ENCODE data around the gene KRTAP5-6. TPM values are rescaled to one million over a fixed set of nuclear protein-coding genes. Genes with fewer than 3 reads are reported as not detected.

The KRTAP5-6 gene
- total RNA-seq, 2 donors from 2014 or later, result not detected

DNA sequence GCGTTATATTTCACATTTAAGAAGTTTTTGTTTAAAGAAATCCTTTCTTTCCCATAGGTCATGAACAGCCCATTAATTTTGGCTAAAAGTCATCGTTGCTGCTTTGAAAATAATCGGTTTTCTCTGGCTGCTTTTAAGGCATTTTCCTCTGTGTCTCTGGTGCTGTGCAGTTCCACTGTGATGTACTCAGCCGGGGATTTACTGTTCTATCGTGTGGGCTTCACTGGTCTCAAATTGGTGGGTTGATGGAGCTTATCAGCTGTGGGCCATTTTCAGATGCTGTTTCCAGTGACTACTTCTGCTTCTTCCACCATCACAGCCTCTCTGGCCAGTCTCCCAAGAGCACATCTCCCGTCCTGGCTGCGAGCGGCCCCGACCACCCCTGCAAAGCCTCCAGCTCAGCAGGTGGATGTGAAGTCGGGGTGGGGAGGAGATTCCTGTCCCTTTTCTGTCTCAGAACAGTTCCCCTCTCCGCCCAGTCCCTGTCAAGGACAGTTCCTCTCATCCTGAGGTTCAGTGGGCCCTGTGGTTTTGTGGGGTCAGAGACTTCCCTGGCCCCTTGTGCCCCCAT is 33.1 kb downstream of the KRTAP5-6 start:
- Histone ChIP-seq H3K4me1 (replicated peaks) (no peaks in the 10 kb centered on the region), H3K27me3 (replicated peaks; ENCODE audit: insufficient read depth) (peaks cover 13% of the 10 kb centered on the region), H3K4me3 (no peak overlapping the region), H3K36me3 (no peaks in the 10 kb centered on the region), H3K27ac (no peak overlapping the region), H3K9me3 (no peaks in the 10 kb centered on the region)
- intact Hi-C loops (cut with DNase I), result no loop called here
- WGBS, result 59% methylated on average over 9 of the region's 11 CpGs
- TF ChIP-seq POLR2A (IDR thresholded peaks at IDR 0.05), result no peak
- TF ChIP-seq, protein P1, sequence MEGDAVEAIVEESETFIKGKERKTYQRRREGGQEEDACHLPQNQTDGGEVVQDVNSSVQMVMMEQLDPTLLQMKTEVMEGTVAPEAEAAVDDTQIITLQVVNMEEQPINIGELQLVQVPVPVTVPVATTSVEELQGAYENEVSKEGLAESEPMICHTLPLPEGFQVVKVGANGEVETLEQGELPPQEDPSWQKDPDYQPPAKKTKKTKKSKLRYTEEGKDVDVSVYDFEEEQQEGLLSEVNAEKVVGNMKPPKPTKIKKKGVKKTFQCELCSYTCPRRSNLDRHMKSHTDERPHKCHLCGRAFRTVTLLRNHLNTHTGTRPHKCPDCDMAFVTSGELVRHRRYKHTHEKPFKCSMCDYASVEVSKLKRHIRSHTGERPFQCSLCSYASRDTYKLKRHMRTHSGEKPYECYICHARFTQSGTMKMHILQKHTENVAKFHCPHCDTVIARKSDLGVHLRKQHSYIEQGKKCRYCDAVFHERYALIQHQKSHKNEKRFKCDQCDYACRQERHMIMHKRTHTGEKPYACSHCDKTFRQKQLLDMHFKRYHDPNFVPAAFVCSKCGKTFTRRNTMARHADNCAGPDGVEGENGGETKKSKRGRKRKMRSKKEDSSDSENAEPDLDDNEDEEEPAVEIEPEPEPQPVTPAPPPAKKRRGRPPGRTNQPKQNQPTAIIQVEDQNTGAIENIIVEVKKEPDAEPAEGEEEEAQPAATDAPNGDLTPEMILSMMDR (IDR thresholded peaks at IDR 0.05), result no peak
- no peak for DNase-seq (ENCODE audit: low spot score)

DNA sequence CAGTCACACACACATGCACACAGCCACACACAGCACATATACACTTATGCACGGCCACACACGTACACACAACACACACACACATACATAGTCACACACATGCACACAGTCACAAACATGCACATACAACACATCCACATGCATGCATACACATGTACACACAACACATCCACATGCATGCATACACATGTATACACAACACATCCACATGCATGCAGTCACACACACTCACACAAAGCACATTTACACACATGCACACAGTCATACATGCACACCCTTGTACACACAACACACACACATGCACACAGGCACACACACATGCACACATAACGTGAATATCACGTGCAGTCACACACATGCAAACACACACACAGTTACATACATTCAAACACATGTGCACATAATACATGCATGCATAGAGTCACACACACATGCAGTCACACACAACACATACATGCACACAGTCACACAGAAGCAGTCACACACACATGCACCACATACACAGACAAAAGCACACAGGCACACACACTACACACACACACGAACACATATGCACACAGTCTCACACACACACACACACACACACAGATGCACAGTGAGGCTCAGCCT is 34.6 kb downstream of the KRTAP5-6 start:
- Histone ChIP-seq H3K9me3 (no peaks in the 10 kb centered on the region), H3K27ac (no peak overlapping the region), H3K36me3 (no peaks in the 10 kb centered on the region), H3K4me1 (replicated peaks) (no peaks in the 10 kb centered on the region), H3K4me3 (no peak overlapping the region), H3K27me3 (replicated peaks; ENCODE audit: insufficient read depth) (peaks cover 13% of the 10 kb centered on the region)
- TF ChIP-seq POLR2A (IDR thresholded peaks at IDR 0.05), result no peak
- no peak for TF ChIP-seq POLR2AphosphoS5 (IDR thresholded peaks at IDR 0.05)
- TF ChIP-seq, protein P1 (IDR thresholded peaks at IDR 0.05), result no peak
- 88% methylated on average over 5 of the region's 5 CpGs for WGBS
- intact Hi-C loops (cut with DNase I), result no loop called here
- no peak for DNase-seq (ENCODE audit: low spot score)

- intact Hi-C loops (cut with DNase I), result no loop called here
- TF ChIP-seq POLR2A (IDR thresholded peaks at IDR 0.05), result no peak
- no peak for TF ChIP-seq POLR2AphosphoS5 (IDR thresholded peaks at IDR 0.05)
- TF ChIP-seq, protein P1 (IDR thresholded peaks at IDR 0.05), result no peak
Measured at GRCh38 chr11:1732418-1733008, 35.5 kb downstream of the KRTAP5-6 start.

DNA sequence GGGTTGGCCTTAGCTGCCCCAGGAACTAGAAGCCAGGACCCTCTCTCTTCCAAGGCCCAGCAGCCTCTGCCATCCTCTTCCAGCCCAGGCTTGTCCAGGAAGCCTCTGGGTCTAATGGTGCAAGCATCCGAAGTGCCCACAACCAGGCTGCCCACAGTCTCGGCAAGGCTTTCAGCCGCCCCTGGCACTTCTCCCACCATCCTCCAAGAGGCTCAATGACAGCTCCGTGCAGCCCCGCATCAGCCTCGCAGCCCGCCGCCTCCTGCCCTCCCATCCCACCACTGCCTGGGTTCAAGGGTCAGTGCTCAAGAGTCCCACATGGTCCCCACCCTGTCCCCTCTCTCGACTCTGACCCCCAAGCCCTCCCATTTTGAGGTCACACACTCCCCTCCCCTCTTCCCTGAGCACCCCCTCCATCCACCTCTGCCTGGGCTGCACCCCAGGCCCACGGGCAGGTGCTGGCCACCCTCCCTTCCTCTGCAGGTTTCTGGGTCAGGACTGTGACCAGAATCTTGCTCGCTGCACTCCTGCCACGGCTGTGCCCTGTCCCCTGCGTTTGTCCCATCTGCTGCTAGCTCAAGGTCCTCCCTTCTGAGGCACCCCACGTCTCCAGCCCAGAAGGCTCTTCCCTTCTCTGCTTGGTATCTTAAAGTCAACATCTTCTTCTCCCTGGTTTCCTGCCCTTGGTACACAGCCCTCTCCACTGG is 36.2 kb downstream of the KRTAP5-6 start:
- TF ChIP-seq, protein P1 (IDR thresholded peaks at IDR 0.05), result no peak
- TF ChIP-seq POLR2AphosphoS5 (IDR thresholded peaks at IDR 0.05), result no peak
- TF ChIP-seq POLR2A (IDR thresholded peaks at IDR 0.05), result no peak
- DNase-seq (ENCODE audit: low spot score), result no peak
- intact Hi-C loops (cut with DNase I), result no loop called here
- Histone ChIP-seq H3K9me3 (no peaks in the 10 kb centered on the region), H3K27ac (no peak overlapping the region), H3K27me3 (replicated peaks; ENCODE audit: insufficient read depth) (peaks cover 11% of the 10 kb centered on the region), H3K36me3 (no peaks in the 10 kb centered on the region), H3K4me1 (replicated peaks) (no peaks in the 10 kb centered on the region), H3K4me3 (no peak overlapping the region)
- WGBS, result 82% methylated on average over 13 of the region's 14 CpGs

More at GRCh38 chr11:1732418-1733008, 35.5 kb downstream of the KRTAP5-6 start:
- WGBS, result 20% methylated on average over 13 of the region's 13 CpGs
- Histone ChIP-seq H3K27ac (no peak overlapping the region), H3K4me1 (replicated peaks) (no peaks in the 10 kb centered on the region), H3K27me3 (replicated peaks; ENCODE audit: insufficient read depth) (peaks cover 13% of the 10 kb centered on the region), H3K4me3 (no peak overlapping the region), H3K36me3 (no peaks in the 10 kb centered on the region), H3K9me3 (no peaks in the 10 kb centered on the region)
- no peak for DNase-seq (ENCODE audit: low spot score)

Data from prostate gland (tissue), 2 donors.